Left kidney (tissue), 2 donors: ENCODE data around the gene ARHGEF37. TPM values are rescaled to one million over a fixed set of nuclear protein-coding genes. Genes with fewer than 3 reads are reported as not detected.

Experiments
- DNase-seq: peaks from one replicate; pipeline ENCODE4 v3.0.0-alpha.2; 2013
- polyA plus RNA-seq: library from polyadenylated mRNA; unstranded; fragments of 120-200 nt; gene quantifications from one replicate; pipeline ENCODE4 v1.2.1, GENCODE V29; 2013; ENCODE audit not compliant: insufficient read length

Gene ARHGEF37
- polyA plus RNA-seq, 1 donor = 5.3 TPM

- no peak for DNase-seq
Measured at GRCh38 chr5:149600932-149601331, 19.6 kb downstream of the ARHGEF37 start.

- DNase-seq = no peak
Measured at GRCh38 chr5:149603210-149603609, 21.9 kb downstream of the ARHGEF37 start.

- no peak for DNase-seq
Measured at GRCh38 chr5:149603920-149604319, 22.6 kb downstream of the ARHGEF37 start.

- DNase-seq = no peak
Measured at GRCh38 chr5:149604321-149604720, 23.0 kb downstream of the ARHGEF37 start.

- no peak for DNase-seq
Measured at GRCh38 chr5:149605354-149605997, 24.2 kb downstream of the ARHGEF37 start.

- no peak for DNase-seq
Measured at GRCh38 chr5:149605998-149606724, 24.9 kb downstream of the ARHGEF37 start.

GRCh38 chr5:149608936-149609545 is 27.7 kb downstream of the ARHGEF37 start:
- DNase-seq = no peak

GRCh38 chr5:149609640-149610219 is 28.4 kb downstream of the ARHGEF37 start:
- DNase-seq = no peak

GRCh38 chr5:149610589-149611255 is 29.4 kb downstream of the ARHGEF37 start:
- DNase-seq = no peak

GRCh38 chr5:149611326-149611725 is 30.0 kb downstream of the ARHGEF37 start:
- DNase-seq = no peak

- no peak for DNase-seq
Measured at GRCh38 chr5:149614034-149614907, 33.0 kb downstream of the ARHGEF37 start.

- DNase-seq = no peak
Measured at GRCh38 chr5:149615976-149616375, 34.7 kb downstream of the ARHGEF37 start.

GRCh38 chr5:149616727-149617285 is 35.5 kb downstream of the ARHGEF37 start:
- no peak for DNase-seq

- DNase-seq = no peak
Measured at GRCh38 chr5:149617760-149618306, 36.5 kb downstream of the ARHGEF37 start.

GRCh38 chr5:149618581-149619248 is 37.4 kb downstream of the ARHGEF37 start:
- peak; percentile 30 for DNase-seq

- no peak for DNase-seq
Measured at GRCh38 chr5:149621415-149622098, 40.3 kb downstream of the ARHGEF37 start.

GRCh38 chr5:149622466-149622865 is 41.2 kb downstream of the ARHGEF37 start:
- DNase-seq = no peak

- no peak for DNase-seq
Measured at GRCh38 chr5:149623473-149623872, 42.2 kb downstream of the ARHGEF37 start.

GRCh38 chr5:149627070-149627469 is 45.8 kb downstream of the ARHGEF37 start:
- DNase-seq = no peak

GRCh38 chr5:149628221-149628620 is 46.9 kb downstream of the ARHGEF37 start:
- DNase-seq = no peak
